DOHH2 (cell line): ENCODE results near the gene RPL23.

ENCODE experiments used
- H3F3A ChIP-seq: fragments of 200-600 bp; sonication (generic), shearing (Covaris generic); 2 replicates; pipeline ENCODE4 v1.6.0; 2016; ENCODE audit warnings: antibody characterized with exemption, mild to moderate bottlenecking; ENCODE audit not compliant: control insufficient read depth, insufficient read depth
- H3K27ac ChIP-seq: fragments of 200-600 bp; sonication (generic); 2 replicates; pipeline ENCODE4 v1.5.1; 2014; ENCODE audit warnings: low read depth, mild to moderate bottlenecking, low read length, moderate library complexity
- H3K27me3 ChIP-seq: fragments of 200-600 bp; sonication (generic); 2 replicates; pipeline ENCODE4 v1.6.1; 2014; ENCODE audit warnings: mild to moderate bottlenecking, low read length, mixed read lengths; ENCODE audit not compliant: control insufficient read depth
- H3K36me3 ChIP-seq: fragments of 200-600 bp; sonication (generic); 2 replicates; pipeline ENCODE4 v1.6.1; 2014; ENCODE audit warnings: mild to moderate bottlenecking, low read length, moderate library complexity, mixed read lengths; ENCODE audit not compliant: control insufficient read depth
- H3K4me1 ChIP-seq: fragments of 200-600 bp; sonication (generic); 2 replicates; pipeline ENCODE4 v1.6.1; 2014; ENCODE audit warnings: mild to moderate bottlenecking, low read length, mixed read lengths; ENCODE audit not compliant: control insufficient read depth
- H3K4me2 ChIP-seq: fragments of 200-600 bp; sonication (generic); 2 replicates; pipeline ENCODE4 v1.6.0; 2014; ENCODE audit warnings: mild to moderate bottlenecking, low read length, moderate library complexity
- H3K4me3 ChIP-seq: fragments of 200-600 bp; sonication (generic); 2 replicates; pipeline ENCODE4 v1.5.1; 2014; ENCODE audit warnings: mild to moderate bottlenecking, low read length, mixed read lengths
- H3K79me2 ChIP-seq: fragments of 200-600 bp; sonication (generic); 2 replicates; pipeline ENCODE4 v1.6.1; 2014; ENCODE audit warnings: mild to moderate bottlenecking, low read length, mixed read lengths; ENCODE audit not compliant: control insufficient read depth
- H3K9me2 ChIP-seq: fragments of 200-600 bp; sonication (generic); replicated peaks from 2 replicates; pipeline ENCODE4 v1.6.1; 2014; ENCODE audit warnings: mild to moderate bottlenecking, low read length, mixed read lengths; ENCODE audit not compliant: control insufficient read depth
- H3K9me3 ChIP-seq: fragments of 200-600 bp; sonication (generic); 2 replicates; pipeline ENCODE4 v1.6.1; 2014; ENCODE audit warnings: antibody characterized with exemption, low read length, mixed read lengths; ENCODE audit not compliant: control insufficient read depth, insufficient read depth
- H4K20me1 ChIP-seq: fragments of 200-600 bp; sonication (generic); 2 replicates; pipeline ENCODE4 v1.6.0; 2014; ENCODE audit warnings: low read depth, mild to moderate bottlenecking, antibody characterized with exemption, low read length, moderate library complexity; ENCODE audit not compliant: control insufficient read depth, insufficient read depth
- EZH2phosphoT487 ChIP-seq: fragments of 200-600 bp; sonication (generic); IDR thresholded peaks from 2 replicates; pipeline ENCODE4 v1.6.1; 2017; ENCODE audit warnings: borderline replicate concordance, mild to moderate bottlenecking, antibody characterized with exemption, low read length, moderate library complexity, mixed read lengths
- TF ChIP-seq, protein P1 (sequence below): fragments of 200-600 bp; sonication (generic); IDR thresholded peaks from one replicate; pipeline ENCODE4 v1.5.1; 2014; ENCODE audit warnings: antibody characterized with exemption, mild to moderate bottlenecking, low read depth, low read length; ENCODE audit not compliant: poor library complexity, severe bottlenecking

The RPL23 gene

DNA sequence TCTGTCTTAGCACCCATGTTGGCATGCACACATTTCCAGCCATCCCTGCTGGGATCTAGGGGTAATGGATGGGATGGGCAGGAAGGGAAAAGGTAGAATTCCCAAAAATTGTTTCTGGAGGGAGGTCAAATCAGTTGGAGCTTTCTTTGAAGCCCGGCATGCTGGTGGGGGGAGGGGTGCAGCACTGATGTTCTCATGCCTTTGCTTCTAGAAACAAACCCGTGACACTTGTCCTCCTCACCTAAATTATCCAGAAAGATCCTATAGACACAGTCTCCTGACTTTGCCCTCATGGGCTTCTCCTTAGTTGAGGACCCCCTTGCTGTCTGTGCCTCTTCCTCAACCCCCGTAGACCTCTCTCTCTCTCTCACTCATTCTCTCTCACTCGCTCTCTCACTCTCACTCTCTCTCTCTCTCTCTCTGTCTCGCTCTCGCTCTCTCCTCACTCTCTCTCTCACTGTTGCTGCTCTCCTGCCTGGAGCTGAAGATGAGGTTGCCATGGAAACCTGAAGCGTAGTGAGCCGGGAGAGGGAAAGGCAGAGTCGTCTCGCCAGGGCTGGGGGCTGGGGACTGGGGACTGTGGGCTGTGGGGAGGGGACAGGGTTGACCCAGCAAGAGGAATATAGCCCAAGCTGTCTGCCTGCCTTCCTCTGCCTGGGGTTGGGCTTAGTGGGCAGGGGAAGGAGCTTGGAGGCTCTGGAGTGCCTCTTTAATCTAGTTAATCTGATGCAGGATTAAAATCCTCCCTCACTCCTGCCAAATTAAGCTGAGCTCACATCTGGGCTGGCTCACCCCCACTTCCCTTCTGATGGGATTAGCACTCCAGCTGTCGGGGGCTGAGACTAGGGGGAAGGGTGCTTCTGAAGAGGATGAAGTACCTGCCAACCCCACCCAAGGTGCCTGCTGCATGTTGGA is 32.5 kb upstream of the RPL23 start:
- H3K9me2 ChIP-seq, result no peaks in the 10 kb centered on the region
- H4K20me1 ChIP-seq, result no peaks in the 10 kb centered on the region
- no peaks in the 10 kb centered on the region for H3F3A ChIP-seq
- H3K4me1 ChIP-seq, result peaks cover 10% of the 10 kb centered on the region
- no peak overlapping the region for H3K4me3 ChIP-seq
- peaks cover 52% of the 10 kb centered on the region for H3K79me2 ChIP-seq
- H3K9me3 ChIP-seq, result no peaks in the 10 kb centered on the region
- peaks cover 65% of the 10 kb centered on the region for H3K36me3 ChIP-seq
- TF ChIP-seq EZH2phosphoT487, result no peak
- TF ChIP-seq, protein P1, sequence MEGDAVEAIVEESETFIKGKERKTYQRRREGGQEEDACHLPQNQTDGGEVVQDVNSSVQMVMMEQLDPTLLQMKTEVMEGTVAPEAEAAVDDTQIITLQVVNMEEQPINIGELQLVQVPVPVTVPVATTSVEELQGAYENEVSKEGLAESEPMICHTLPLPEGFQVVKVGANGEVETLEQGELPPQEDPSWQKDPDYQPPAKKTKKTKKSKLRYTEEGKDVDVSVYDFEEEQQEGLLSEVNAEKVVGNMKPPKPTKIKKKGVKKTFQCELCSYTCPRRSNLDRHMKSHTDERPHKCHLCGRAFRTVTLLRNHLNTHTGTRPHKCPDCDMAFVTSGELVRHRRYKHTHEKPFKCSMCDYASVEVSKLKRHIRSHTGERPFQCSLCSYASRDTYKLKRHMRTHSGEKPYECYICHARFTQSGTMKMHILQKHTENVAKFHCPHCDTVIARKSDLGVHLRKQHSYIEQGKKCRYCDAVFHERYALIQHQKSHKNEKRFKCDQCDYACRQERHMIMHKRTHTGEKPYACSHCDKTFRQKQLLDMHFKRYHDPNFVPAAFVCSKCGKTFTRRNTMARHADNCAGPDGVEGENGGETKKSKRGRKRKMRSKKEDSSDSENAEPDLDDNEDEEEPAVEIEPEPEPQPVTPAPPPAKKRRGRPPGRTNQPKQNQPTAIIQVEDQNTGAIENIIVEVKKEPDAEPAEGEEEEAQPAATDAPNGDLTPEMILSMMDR, result no peak
- no peak overlapping the region for H3K4me2 ChIP-seq
- no peak overlapping the region for H3K27ac ChIP-seq
- H3K27me3 ChIP-seq, result no peaks in the 10 kb centered on the region

GRCh38 chr17:38885044-38885727 is 31.7 kb upstream of the RPL23 start:
- H3K9me2 ChIP-seq, result no peaks in the 10 kb centered on the region
- H3K4me2 ChIP-seq, result no peak overlapping the region
- H3K36me3 ChIP-seq, result peaks cover 65% of the 10 kb centered on the region
- no peaks in the 10 kb centered on the region for H4K20me1 ChIP-seq
- TF ChIP-seq, protein P1, result no peak
- TF ChIP-seq EZH2phosphoT487, result no peak
- H3K79me2 ChIP-seq, result peaks cover 57% of the 10 kb centered on the region
- no peak overlapping the region for H3K4me3 ChIP-seq
- no peak overlapping the region for H3K27ac ChIP-seq
- no peaks in the 10 kb centered on the region for H3K9me3 ChIP-seq
- no peaks in the 10 kb centered on the region for H3F3A ChIP-seq
- H3K27me3 ChIP-seq, result no peaks in the 10 kb centered on the region
- H3K4me1 ChIP-seq, result peaks cover 18% of the 10 kb centered on the region

DNA sequence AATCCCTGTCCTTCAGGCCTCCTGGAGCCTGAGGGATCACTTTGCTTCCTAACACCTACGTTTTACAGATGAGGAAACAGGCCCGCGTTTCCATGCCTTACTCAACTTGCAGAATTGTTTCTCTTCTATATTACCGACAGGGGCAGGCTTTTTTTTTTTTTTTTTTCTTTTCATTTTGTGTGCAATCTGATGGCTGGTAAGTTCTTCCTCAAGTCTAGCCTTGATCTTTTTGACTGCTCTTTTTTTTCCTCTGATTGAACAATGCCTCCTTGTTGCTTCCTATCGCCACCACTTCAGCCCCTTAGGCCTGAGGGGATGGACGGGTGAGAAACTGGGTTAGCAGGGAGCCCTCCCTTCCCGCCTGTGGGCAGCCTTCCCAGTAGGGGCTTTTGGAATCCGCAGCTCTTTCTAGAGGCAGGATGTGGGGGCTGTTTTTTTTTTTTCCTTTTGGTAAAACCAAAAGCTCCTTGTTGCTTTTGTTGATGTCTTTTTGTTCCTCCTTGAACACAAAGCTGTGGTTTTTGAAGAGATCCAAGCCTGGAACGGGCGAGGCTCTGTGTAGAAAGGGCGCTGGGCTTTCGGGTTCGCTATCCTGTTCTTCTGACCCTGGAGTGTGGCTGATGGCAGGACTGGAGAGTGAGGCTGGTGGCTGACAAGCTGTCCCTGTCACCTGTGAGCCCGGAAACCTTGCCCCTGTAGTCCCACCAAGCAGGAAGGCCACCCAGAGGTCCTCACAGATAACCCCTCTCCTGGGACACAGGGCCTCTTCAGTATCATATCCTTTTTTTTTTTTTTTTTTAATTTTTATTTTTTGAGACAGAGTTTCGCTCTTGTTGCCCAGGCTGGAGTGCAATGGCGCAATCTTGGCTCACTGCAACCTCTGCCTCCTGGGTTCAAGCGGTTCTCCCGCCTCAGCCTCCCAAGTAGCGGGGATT is 30.3 kb upstream of the RPL23 start:
- Histone ChIP-seq H4K20me1 (no peaks in the 10 kb centered on the region), H3K36me3 (peaks cover 71% of the 10 kb centered on the region), H3F3A (no peaks in the 10 kb centered on the region), H3K4me1 (peaks cover 29% of the 10 kb centered on the region), H3K9me2 (no peaks in the 10 kb centered on the region), H3K79me2 (peaks cover 64% of the 10 kb centered on the region), H3K27me3 (no peaks in the 10 kb centered on the region), H3K27ac (no peak overlapping the region), H3K4me2 (no peak overlapping the region), H3K4me3 (no peak overlapping the region), H3K9me3 (no peaks in the 10 kb centered on the region)
- TF ChIP-seq, protein P1, result no peak
- no peak for TF ChIP-seq EZH2phosphoT487
